ENCODE measurements around the gene RABGAP1L.
A peak's percentile ranks its signal among the peaks of the same experiment; 100 is the strongest.

The RABGAP1L gene

DNA sequence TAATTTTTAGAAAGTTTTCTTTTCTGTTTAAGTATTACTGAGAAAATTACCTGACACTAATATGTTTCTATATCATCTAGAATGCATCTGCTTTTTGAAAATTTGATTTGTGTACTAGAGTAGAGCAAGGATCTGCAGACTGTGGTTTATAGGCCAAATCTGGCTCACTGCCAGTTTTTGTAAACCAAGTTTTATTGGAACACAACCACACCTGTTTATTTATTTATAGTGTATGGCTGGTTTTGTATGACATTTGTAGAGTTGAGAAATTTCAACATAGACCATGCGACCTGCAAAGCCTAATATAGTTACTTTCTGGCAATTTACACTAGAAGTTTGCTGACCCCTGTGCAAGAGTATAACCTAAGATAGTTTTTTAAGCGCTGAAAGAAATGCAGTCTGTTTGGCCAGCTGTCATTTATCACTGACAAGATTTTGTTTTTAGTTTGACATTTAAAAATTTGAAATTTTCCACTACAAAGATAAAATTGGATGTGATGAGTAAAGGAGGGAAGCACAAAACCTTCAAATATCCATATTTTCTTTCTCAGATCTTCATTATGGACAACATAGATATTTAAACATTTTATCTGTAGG lies 804.3 kb downstream of the RABGAP1L start:
- TF ChIP-seq, protein P1, sequence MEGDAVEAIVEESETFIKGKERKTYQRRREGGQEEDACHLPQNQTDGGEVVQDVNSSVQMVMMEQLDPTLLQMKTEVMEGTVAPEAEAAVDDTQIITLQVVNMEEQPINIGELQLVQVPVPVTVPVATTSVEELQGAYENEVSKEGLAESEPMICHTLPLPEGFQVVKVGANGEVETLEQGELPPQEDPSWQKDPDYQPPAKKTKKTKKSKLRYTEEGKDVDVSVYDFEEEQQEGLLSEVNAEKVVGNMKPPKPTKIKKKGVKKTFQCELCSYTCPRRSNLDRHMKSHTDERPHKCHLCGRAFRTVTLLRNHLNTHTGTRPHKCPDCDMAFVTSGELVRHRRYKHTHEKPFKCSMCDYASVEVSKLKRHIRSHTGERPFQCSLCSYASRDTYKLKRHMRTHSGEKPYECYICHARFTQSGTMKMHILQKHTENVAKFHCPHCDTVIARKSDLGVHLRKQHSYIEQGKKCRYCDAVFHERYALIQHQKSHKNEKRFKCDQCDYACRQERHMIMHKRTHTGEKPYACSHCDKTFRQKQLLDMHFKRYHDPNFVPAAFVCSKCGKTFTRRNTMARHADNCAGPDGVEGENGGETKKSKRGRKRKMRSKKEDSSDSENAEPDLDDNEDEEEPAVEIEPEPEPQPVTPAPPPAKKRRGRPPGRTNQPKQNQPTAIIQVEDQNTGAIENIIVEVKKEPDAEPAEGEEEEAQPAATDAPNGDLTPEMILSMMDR (conservative IDR thresholded peaks at IDR 0.05; ENCODE audit: low read depth) = no peak
- ChIA-PET CTCF (interaction anchor here (0.6 to 1.0 kb wide), 4 partner anchors 9 to 930 kb away, joined by 3 to 9 read pairs (median 3); no protein-coding TSS in a partner anchor), POLR2A (ENCODE audit: low non-redundant PET) (no interaction called here)
- no peak overlapping the region for H3K27ac ChIP-seq
- no peak for DNase-seq (ENCODE audit: low spot score)

DNA sequence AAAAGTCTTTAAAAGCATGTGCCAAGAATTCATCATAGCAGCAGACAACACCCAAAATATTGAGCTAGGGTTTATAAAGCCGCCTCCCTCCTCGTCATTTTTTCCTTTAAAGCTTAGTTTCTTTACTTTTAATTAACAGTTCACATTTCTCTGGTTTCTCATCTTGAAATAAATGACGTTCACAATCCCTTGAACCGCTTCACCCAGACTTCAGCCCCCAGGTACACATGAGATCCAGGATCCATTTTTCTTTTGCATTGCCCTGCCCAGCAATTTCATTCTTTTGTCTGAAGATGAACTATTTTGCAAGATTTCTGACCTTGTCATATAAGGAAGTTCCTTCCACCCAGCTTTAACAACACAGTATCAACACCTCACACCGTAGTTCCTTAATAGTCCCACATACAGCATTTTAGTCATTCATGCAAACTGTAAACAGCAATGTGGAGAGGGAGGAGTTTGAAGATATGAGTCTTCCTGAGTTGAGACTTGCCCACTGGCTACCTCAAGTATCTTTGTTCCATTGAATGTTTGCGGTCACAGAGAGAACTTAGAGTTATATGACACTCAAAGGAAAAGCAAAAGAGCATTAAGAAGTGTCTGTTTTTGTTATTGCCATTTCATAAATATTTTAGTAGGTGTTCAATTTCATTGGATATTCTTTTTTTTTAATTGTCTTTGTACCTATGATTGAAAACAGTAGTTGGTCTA lies 805.1 kb downstream of the RABGAP1L start:
- ChIA-PET CTCF (interaction anchor here (0.6 to 1.0 kb wide), 4 partner anchors 10 to 930 kb away, joined by 3 to 9 read pairs (median 3); no protein-coding TSS in a partner anchor), POLR2A (ENCODE audit: low non-redundant PET) (no interaction called here)
- DNase-seq (ENCODE audit: low spot score) = peak; percentile 54
- no peak overlapping the region for H3K27ac ChIP-seq
- TF ChIP-seq, protein P1 (conservative IDR thresholded peaks at IDR 0.05; ENCODE audit: low read depth) = no peak

DNA sequence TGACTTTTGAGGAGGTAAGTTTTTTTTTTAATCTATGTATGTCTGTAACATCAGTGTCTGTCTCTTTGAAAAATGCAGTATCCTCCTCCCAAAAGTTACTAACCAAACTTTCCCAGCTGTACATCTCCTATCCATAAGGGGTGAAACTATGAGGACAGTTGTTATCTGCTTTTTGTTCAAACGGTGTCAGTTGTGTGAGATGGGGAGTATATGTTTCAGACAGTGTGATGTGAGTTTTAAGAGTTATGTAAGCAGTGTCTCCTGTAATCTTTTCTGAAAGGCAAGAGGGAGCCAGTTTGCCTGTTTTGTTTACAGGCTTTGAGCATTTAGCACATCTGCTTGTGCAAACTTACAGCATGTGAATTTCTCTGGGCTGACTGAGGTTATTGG lies 805.6 kb downstream of the RABGAP1L start:
- ChIA-PET POLR2A (ENCODE audit: low non-redundant PET) (interaction anchor here (0.8 kb wide), 1 partner anchor 48 kb away, joined by 4 read pairs; no protein-coding TSS in a partner anchor), CTCF (no interaction called here)
- TF ChIP-seq, protein P1 (conservative IDR thresholded peaks at IDR 0.05; ENCODE audit: low read depth) = no peak
- DNase-seq (ENCODE audit: low spot score) = no peak
- no peak overlapping the region for H3K27ac ChIP-seq

DNA sequence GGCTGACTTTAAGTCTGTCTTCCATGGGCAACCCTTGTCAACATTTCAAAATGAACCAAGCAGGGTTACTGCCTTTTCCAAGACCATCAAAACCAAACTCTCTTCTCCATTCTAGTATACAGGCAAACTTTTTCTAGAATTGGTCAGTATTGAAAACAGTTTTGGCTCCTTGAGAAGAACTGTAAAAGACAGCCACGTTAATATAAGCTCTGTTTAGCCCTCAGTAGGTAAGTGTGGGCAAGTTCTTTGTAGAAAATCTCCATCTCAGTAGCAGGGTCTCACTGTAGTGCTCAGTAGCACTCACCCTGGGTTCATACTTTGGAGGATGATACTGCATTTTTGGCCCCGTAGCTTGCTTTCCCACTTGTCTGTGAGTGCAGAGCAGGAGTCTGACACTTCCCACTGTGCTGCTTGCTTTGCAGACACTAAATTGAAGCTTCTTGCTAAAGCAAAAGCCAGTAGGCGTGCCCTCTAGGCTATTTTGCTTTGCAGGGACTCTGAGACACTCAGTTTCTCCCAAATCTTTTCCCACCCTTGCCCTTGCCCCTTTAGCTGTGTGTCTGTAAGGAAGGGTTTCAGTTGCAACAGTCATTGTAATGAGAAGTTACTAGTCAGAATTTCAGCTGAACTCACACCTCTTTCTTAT lies 806.2 kb downstream of the RABGAP1L start:
- DNase-seq (ENCODE audit: low spot score) = no peak
- TF ChIP-seq, protein P1 (conservative IDR thresholded peaks at IDR 0.05; ENCODE audit: low read depth) = no peak
- ChIA-PET CTCF (interaction anchor here (0.6 to 1.2 kb wide), 2 partner anchors 18 to 149 kb away, joined by 3 read pairs; no protein-coding TSS in a partner anchor), POLR2A (ENCODE audit: low non-redundant PET) (interaction anchor here (0.8 kb wide), 1 partner anchor 47 kb away, joined by 4 read pairs; no protein-coding TSS in a partner anchor)
- no peak overlapping the region for H3K27ac ChIP-seq

DNA sequence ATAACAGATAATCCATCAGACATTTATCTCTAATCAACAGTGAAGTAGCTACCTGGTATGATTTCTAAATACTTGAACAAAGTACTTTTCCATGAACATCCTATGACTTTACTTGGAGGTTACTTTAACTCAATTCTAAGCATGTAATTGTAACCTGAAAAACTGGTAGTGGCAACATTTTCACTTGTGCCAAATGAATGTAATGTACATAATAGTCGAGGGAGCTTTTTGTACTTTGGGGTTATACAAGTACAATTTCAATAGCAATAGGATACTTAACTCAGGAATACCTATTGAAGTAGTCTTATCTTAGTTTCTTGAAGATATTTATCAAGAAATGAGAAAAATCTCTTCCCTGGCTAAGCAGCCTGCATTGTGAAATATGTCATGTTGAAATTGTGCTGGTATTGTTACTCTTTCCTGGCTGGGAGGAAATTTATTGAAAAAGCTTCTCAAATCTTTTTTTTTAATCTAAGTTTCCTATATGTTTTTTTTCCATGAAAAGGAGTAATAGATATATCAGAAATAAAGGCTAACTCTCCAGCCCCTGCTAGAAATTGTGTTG lies 806.8 kb downstream of the RABGAP1L start:
- POLR2A ChIA-PET (ENCODE audit: low non-redundant PET) = interaction anchor here (0.8 kb wide), 1 partner anchor 47 kb away, joined by 4 read pairs; no protein-coding TSS in a partner anchor
- H3K27ac ChIP-seq = no peak overlapping the region
- DNase-seq (ENCODE audit: low spot score) = no peak
- CTCF ChIA-PET = interaction anchor here (0.6 to 1.2 kb wide), 2 partner anchors 17 to 150 kb away, joined by 3 read pairs; no protein-coding TSS in a partner anchor
- TF ChIP-seq, protein P1 (conservative IDR thresholded peaks at IDR 0.05; ENCODE audit: low read depth) = no peak

All from RWPE1 (cell line).